Testis (tissue), 3 donors: ENCODE measurements around the gene PACSIN2. TPM values are rescaled to one million over a fixed set of nuclear protein-coding genes. Genes with fewer than 3 reads are reported as not detected.

Experiments used
- DNase-seq: peaks from one replicate; pipeline ENCODE4 v3.0.0-alpha.2; 2019
- H3K27ac ChIP-seq, 2 donors: fragments of 200-600 bp; sonication (generic); one replicate each; pipeline ENCODE4 v1.5.1; 2019
- H3K27me3 ChIP-seq: fragments of 200-600 bp; sonication (generic); one replicate; pipeline ENCODE4 v1.5.1; 2019
- H3K36me3 ChIP-seq: fragments of 200-600 bp; sonication (generic); one replicate; pipeline ENCODE4 v1.5.1; 2017; ENCODE audit warnings: low read depth; ENCODE audit errors: missing control alignments
- H3K4me1 ChIP-seq: fragments of 200-600 bp; sonication (generic); one replicate; pipeline ENCODE4 v1.5.1; 2019
- H3K4me3 ChIP-seq, 2 donors: fragments of 200-600 bp; sonication (generic); one replicate each; pipeline ENCODE4 v1.5.1; 2017 to 2019
- H3K9me3 ChIP-seq: fragments of 200-600 bp; sonication (generic); one replicate; pipeline ENCODE4 v1.5.1; 2017
- POLR2A ChIP-seq: fragments of 450-650 bp; IDR thresholded peaks from one replicate; pipeline ENCODE4 v1.6.1; 2017; ENCODE audit warnings: antibody characterized with exemption, mild to moderate bottlenecking, moderate library complexity
- WGBS, 2 donors: methylation state at CpG; one replicate each; pipeline ENCODE4 v1.1.5; 2018; 5-methylcytosine and 5-hydroxymethylcytosine counted together
- intact Hi-C: fragments of 100-400 bp; cut with DNase I; formaldehyde crosslinking; loops from one replicate; pipeline ENCODE4 v1.15.1; 2023; ENCODE audit warnings: low total_unique reads
- polyA plus RNA-seq: library from polyadenylated mRNA; stranded (reverse); fragments of 350-450 nt; fragmentation: Illumina TruSeq; extraction: RNeasy Lipid Tissue Mini Kit (QIAGEN cat#74804); gene quantifications from one replicate; pipeline ENCODE4 v1.2.3, GENCODE V29; 2014; ENCODE audit warnings: low read depth, low replicate concordance; ENCODE audit not compliant: insufficient read depth
- total RNA-seq, 2 donors: library from RNA; depleted of rRNA; stranded (reverse); fragments of >200 nt; gene quantifications; one replicate each; pipeline ENCODE4 v1.2.3, GENCODE V29; 2016
- TF ChIP-seq, protein P1 (sequence below), 3 experiments: fragments of 450-650 bp in 2 of 3; fragments of 200-600 bp in 1 of 3; sonication (generic) in 1 of 3; IDR thresholded peaks; one replicate each; pipeline ENCODE4 v1.5.1; 2016 to 2019; ENCODE audit warnings: antibody characterized with exemption in 3 of 3, mild to moderate bottlenecking in 2 of 3, moderate library complexity in 1 of 3

Gene PACSIN2
- total and polyA plus RNA-seq, 3 donors from 2014 or later: 43.5 to 45.6 (median 43.6) TPM

DNA sequence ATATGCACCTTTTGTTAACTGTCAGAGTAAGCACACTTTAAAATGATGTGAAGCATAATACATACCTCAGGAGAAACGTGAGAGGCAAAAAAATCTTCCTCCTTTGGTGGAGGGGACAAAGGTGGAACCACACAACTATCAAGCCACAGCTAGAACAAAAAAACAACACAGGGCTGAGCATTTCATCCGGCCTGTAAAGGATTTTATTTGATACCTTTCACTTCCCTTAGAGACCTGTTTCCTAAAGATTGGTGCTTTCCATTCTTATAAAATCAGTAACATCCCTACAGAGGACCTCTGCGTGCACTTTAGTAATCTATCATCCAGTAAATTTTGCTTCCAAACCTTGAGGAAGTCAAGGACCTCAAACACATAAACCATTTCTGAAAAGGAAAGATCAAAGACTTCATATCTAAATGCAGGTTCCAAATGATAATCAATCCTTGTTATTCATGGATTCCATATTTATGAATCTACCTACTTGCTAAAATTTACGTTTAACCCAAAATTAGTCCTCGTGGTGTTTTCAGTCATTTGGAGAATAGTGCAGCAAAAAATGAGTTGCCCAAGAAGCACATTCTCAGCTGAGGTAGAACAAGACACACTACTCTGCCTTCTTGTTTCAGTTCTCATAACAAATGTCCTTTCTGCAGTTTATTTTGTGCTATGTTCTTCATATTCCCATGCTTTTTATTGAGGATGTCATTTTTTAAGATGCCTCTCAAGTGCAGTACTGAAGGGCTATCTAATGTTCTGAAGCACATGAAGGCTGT, 180.6 kb downstream of the PACSIN2 start:
- DNase-seq: no peak
- Histone ChIP-seq H3K36me3 (no peaks in the 10 kb centered on the region), H3K27ac (no peak overlapping the region)

DNA sequence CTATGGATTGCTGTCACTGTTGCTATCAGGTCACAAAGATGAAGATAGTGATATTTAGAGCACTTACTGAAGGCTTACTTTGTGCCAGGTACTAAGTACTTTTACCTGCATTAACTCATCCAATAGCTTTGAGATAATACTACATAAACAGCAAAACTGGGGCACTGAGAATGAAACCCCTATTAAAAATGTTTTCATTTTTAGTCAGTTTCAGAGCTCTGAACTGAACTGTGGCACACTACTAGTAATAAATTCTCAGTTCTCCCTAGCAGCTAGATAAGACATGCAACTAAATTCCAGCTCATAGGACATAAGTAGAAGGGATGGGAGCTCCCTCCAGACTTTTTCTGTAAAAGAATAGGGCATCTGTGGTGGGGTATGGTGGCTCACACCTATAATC, 181.8 kb downstream of the PACSIN2 start:
- H3K27me3 ChIP-seq: no peaks in the 10 kb centered on the region
- no peak overlapping the region for H3K27ac ChIP-seq
- no peak for DNase-seq
- no peaks in the 10 kb centered on the region for H3K4me1 ChIP-seq
- intact Hi-C loops: no loop called here
- no peaks in the 10 kb centered on the region for H3K9me3 ChIP-seq
- no peak for TF ChIP-seq POLR2A
- TF ChIP-seq, protein P1, sequence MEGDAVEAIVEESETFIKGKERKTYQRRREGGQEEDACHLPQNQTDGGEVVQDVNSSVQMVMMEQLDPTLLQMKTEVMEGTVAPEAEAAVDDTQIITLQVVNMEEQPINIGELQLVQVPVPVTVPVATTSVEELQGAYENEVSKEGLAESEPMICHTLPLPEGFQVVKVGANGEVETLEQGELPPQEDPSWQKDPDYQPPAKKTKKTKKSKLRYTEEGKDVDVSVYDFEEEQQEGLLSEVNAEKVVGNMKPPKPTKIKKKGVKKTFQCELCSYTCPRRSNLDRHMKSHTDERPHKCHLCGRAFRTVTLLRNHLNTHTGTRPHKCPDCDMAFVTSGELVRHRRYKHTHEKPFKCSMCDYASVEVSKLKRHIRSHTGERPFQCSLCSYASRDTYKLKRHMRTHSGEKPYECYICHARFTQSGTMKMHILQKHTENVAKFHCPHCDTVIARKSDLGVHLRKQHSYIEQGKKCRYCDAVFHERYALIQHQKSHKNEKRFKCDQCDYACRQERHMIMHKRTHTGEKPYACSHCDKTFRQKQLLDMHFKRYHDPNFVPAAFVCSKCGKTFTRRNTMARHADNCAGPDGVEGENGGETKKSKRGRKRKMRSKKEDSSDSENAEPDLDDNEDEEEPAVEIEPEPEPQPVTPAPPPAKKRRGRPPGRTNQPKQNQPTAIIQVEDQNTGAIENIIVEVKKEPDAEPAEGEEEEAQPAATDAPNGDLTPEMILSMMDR (IDR thresholded peaks at IDR 0.05): no peak
- no peaks in the 10 kb centered on the region for H3K36me3 ChIP-seq
- H3K4me3 ChIP-seq: no peak overlapping the region

More for the DNA sequence above, 180.6 kb downstream of the PACSIN2 start:
- WGBS, 2 donors: 63 to 79% methylated on average over 5 of the region's 5 CpGs
- TF ChIP-seq, protein P1 (IDR thresholded peaks at IDR 0.05): no peak
- no peak for TF ChIP-seq POLR2A
- H3K27me3 ChIP-seq: no peaks in the 10 kb centered on the region
- intact Hi-C loops: no loop called here
- no peaks in the 10 kb centered on the region for H3K9me3 ChIP-seq
- no peaks in the 10 kb centered on the region for H3K4me1 ChIP-seq
- H3K4me3 ChIP-seq: no peak overlapping the region

GRCh38 chr22:42831712-42832111, 183.2 kb downstream of the PACSIN2 start:
- DNase-seq: peak; percentile 7
- intact Hi-C loops: no loop called here
- 84 to 90% methylated on average over 4 of the region's 4 CpGs for WGBS, 2 donors
- Histone ChIP-seq H3K4me3 (no peak overlapping the region), H3K27me3 (no peaks in the 10 kb centered on the region), H3K36me3 (no peaks in the 10 kb centered on the region), H3K4me1 (no peaks in the 10 kb centered on the region), H3K9me3 (no peaks in the 10 kb centered on the region), H3K27ac (no peak overlapping the region)
- no peak for TF ChIP-seq POLR2A
- TF ChIP-seq, protein P1 (IDR thresholded peaks at IDR 0.05): no peak

- H3K4me3 ChIP-seq: no peak overlapping the region
- H3K4me1 ChIP-seq: no peaks in the 10 kb centered on the region
- TF ChIP-seq, protein P1 (IDR thresholded peaks at IDR 0.05): no peak
- no peak for TF ChIP-seq POLR2A
- H3K9me3 ChIP-seq: no peaks in the 10 kb centered on the region
- H3K27ac ChIP-seq: no peak overlapping the region
- DNase-seq: peak; percentile 7
- intact Hi-C loops: no loop called here
- no peaks in the 10 kb centered on the region for H3K36me3 ChIP-seq
- H3K27me3 ChIP-seq: no peaks in the 10 kb centered on the region
- 87 to 92% methylated on average over 5 of the region's 5 CpGs for WGBS, 2 donors
Measured at GRCh38 chr22:42830161-42830560, 184.8 kb downstream of the PACSIN2 start.

DNA sequence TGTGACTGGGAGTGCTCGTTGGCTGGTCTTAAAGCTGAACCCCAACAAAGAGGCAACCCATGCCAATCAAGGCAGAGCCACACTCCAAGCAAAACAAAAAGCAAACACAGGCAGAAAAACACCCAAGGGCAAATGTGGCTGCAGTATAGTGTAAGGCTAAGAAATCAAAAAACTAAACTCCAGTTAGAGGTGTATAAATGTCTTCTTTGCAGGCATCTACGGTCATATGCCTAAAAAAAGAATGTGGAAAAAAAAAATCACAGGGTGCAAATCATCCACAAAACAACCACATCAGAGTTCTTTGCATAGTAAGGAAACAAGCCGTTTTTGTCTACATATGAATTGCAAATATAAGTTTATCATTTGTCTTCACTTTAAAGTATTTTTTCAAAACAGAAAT, 185.6 kb downstream of the PACSIN2 start:
- H3K4me3 ChIP-seq: no peak overlapping the region
- no peaks in the 10 kb centered on the region for H3K27me3 ChIP-seq
- TF ChIP-seq POLR2A: no peak
- TF ChIP-seq, protein P1 (IDR thresholded peaks at IDR 0.05): no peak
- no peaks in the 10 kb centered on the region for H3K36me3 ChIP-seq
- intact Hi-C loops: no loop called here
- DNase-seq: no peak
- H3K4me1 ChIP-seq: no peaks in the 10 kb centered on the region
- H3K9me3 ChIP-seq: no peaks in the 10 kb centered on the region
- no peak overlapping the region for H3K27ac ChIP-seq
- 86 to 88% methylated on average over 3 of the region's 3 CpGs for WGBS, 2 donors
